ENCODE results near the gene PGLYRP1.

DNA sequence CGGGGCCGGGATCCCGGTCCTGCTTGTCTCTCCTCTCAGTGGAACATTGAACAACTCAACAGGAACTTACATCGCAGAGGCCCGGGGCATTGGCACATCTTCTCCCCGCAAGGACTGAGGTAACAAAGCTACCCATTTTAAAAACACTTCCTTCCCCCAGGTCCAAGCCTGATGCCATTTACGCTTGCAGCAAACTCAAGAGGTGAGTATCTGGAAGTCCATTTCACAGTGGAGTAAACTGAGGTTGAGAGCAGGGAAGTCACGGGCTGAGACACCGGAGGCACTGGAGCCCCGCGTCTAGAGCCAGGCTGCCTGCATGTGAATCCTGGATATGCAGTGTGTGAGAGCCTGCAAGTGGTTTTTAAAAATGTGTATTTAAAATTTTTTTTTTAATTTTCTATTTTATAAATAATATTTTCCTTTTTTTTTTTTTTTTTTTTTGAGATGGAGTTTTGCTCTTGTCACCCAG, 492 bp upstream of the PGLYRP1 start:
- TF ChIP-seq, protein P1, sequence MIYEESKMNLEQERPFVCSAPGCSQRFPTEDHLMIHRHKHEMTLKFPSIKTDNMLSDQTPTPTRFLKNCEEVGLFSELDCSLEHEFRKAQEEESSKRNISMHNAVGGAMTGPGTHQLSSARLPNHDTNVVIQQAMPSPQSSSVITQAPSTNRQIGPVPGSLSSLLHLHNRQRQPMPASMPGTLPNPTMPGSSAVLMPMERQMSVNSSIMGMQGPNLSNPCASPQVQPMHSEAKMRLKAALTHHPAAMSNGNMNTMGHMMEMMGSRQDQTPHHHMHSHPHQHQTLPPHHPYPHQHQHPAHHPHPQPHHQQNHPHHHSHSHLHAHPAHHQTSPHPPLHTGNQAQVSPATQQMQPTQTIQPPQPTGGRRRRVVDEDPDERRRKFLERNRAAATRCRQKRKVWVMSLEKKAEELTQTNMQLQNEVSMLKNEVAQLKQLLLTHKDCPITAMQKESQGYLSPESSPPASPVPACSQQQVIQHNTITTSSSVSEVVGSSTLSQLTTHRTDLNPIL (CRISPR knock-in tag; IDR thresholded peaks at IDR 0.05; ENCODE audit: low read depth): no peak
- TF ChIP-seq, protein P2, sequence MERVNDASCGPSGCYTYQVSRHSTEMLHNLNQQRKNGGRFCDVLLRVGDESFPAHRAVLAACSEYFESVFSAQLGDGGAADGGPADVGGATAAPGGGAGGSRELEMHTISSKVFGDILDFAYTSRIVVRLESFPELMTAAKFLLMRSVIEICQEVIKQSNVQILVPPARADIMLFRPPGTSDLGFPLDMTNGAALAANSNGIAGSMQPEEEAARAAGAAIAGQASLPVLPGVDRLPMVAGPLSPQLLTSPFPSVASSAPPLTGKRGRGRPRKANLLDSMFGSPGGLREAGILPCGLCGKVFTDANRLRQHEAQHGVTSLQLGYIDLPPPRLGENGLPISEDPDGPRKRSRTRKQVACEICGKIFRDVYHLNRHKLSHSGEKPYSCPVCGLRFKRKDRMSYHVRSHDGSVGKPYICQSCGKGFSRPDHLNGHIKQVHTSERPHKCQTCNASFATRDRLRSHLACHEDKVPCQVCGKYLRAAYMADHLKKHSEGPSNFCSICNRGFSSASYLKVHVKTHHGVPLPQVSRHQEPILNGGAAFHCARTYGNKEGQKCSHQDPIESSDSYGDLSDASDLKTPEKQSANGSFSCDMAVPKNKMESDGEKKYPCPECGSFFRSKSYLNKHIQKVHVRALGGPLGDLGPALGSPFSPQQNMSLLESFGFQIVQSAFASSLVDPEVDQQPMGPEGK (CRISPR knock-in tag; IDR thresholded peaks at IDR 0.05; ENCODE audit: borderline replicate concordance): no peak
- TF ChIP-seq ZFP3 (CRISPR knock-in tag; IDR thresholded peaks at IDR 0.05): no peak
- no peak for TF ChIP-seq ARNTL (CRISPR knock-in tag; IDR thresholded peaks at IDR 0.05; ENCODE audit: borderline replicate concordance, low read depth)
- no peak for TF ChIP-seq OSR1 (CRISPR knock-in tag; IDR thresholded peaks at IDR 0.05)
